HG02840 (cell line): ENCODE measurements around the gene LCN2.
"Not testable (repeated sequence)": the region's sequence is repeated elsewhere in the genome, so short reads cannot be mapped to it uniquely, and the experiment has no call there.

Experiments used
- ATAC-seq: cut with Tn5 transposase; IDR thresholded peaks from one replicate; pipeline ENCODE4 v1.9.1; 2021; ENCODE audit warnings: mild to moderate bottlenecking, moderate library complexity, moderate number of reproducible peaks; ENCODE audit not compliant: unreplicated experiment, low FRiP score

Gene LCN2

DNA sequence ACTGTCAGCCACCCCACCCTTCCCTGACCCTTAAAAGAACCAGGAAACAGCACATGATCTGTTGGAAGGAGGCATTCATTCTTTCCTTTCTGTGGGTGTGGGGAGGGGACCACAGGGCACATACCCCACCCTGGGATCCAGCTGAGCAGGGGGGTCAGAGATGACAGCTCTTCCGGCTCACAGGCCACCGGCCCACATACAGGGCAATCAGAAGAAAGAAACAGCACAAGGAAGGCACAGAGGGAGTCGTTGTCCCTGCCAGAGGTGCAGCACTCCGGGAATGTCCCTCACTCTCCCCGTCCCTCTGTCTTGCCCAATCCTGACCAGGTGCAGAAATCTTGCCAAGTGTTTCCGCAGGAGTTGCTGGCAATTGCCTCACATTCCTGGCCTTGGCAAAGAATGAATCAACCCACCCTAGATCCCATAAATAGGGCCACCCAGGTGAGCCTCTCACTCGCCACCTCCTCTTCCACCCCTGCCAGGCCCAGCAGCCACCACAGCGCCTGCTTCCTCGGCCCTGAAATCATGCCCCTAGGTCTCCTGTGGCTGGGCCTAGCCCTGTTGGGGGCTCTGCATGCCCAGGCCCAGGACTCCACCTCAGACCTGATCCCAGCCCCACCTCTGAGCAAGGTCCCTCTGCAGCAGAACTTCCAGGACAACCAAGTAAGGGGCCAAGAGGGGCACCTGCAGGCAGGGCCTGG lies at the start of gene LCN2:
Gene LCN2 (plus strand): TSS at position 453 of the 701 bp plus-strand sequence. CDS start 73 bp downstream, at position 526.
- no peak for ATAC-seq

DNA sequence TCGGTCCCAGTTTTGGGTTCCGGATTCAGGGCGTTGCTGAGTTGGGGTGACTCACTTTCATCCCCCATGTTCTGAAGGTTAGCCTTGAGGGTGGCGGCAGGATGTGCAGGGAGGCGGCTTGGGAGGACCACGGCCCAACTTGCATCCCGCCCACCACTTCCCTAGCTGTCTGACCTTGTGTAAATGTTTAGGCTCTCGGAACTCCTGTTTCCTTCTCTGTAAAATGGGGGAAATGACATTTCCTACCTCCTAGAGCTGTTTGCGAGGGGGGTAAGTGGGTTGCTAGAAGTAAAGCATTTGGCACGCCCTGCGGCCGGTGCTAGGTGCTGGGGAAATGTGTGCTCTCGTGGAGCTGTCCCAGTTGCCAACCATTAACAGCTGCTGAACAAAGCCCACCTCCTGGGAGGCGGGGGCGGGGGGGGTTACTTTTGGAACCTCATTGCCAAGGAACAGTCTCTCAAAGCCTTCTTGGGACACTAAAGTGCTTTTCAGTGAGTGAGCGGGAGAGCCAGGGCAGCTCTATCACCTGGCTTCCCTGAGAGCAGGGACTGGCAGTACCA lies 49.2 kb upstream of the LCN2 start:
- ATAC-seq = no peak

DNA sequence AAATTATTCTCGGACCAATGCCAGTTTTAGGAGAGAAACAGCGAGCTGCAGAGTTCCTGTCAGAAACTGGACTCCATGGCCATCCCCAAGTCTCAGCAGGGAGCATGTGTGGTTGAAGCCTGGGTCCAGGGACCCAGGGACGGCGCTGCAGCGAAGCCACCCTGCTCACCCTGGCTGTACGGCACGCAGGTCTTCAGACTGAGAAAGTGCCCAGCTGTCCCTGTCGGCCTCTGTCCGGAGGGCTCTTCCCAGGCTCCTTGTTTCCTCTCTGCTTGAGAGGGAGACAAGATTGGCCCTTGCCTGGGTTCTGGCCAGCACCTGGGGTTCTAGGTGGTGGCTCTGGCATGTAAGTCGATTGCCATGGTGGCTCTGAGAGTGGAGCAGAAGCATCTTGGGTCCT lies 48.7 kb upstream of the LCN2 start:
- no peak for ATAC-seq

DNA sequence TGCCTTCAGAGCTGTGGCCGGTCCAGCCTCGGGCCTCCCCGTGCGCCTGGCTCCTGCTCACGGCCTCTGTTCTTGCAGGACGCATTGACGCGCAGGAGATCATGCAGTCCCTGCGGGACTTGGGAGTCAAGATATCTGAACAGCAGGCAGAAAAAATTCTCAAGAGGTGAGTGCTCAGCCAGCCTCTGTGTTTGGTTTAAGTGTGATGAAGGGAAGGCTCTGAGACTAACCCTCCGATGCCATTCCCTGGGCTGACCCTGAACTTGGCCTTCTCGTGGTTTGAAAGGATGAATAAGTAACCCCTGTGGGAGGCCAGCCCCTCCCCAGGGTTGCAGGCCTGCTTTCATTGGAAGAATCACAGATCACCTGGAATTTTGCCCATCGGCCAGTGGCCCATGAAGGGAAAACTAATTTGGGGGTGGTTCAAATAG lies 48.0 kb upstream of the LCN2 start:
- no peak for ATAC-seq

- no peak for ATAC-seq
Observed at GRCh38 chr9:128101690-128102089, 47.6 kb upstream of the LCN2 start.

- no peak for ATAC-seq
Observed at GRCh38 chr9:128102196-128102595, 47.1 kb upstream of the LCN2 start.

GRCh38 chr9:128102861-128103588 lies 46.2 kb upstream of the LCN2 start:
- ATAC-seq = no peak

DNA sequence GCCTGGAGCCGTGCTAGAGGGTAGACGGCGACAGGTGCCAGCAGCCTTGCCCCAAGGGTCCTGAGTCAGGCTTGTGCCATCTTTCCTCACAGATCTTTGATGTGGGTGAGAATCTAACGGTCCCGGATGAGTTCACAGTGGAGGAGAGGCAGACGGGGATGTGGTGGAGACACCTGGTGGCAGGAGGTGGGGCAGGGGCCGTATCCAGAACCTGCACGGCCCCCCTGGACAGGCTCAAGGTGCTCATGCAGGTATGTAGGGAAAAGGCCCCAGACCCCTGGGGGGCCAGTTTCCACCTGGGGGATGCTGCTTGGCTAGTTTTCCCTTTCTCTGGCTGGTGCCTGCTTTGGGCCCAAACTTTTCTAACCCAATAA lies 45.7 kb upstream of the LCN2 start:
- no peak for ATAC-seq

- ATAC-seq = no peak
Observed at GRCh38 chr9:128104171-128104618, 45.1 kb upstream of the LCN2 start.

DNA sequence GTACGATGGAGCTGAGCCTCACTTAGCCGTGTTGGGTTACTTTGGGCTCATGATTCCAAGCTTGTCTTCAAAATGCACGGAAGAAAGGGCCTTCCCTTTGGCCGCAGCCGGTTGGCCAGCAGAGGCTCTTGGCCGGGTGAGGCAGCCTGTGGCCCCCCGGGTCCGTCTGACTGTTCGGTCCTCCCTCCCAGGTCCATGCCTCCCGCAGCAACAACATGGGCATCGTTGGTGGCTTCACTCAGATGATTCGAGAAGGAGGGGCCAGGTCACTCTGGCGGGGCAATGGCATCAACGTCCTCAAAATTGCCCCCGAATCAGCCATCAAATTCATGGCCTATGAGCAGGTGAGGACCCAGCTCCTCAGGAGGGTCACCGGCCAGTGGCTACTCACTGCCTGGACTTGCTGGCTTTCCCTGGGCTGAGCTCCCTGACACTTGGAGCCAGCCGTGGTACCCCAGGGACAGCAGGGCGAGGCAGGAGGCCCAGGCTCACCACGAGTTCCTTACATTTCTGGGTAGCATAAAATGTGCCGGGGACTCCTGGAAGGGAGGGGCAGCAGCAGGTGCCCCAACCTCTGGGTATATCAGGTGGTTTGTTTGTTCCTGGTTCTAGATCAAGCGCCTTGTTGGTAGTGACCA lies 43.6 kb upstream of the LCN2 start:
- no peak for ATAC-seq

DNA sequence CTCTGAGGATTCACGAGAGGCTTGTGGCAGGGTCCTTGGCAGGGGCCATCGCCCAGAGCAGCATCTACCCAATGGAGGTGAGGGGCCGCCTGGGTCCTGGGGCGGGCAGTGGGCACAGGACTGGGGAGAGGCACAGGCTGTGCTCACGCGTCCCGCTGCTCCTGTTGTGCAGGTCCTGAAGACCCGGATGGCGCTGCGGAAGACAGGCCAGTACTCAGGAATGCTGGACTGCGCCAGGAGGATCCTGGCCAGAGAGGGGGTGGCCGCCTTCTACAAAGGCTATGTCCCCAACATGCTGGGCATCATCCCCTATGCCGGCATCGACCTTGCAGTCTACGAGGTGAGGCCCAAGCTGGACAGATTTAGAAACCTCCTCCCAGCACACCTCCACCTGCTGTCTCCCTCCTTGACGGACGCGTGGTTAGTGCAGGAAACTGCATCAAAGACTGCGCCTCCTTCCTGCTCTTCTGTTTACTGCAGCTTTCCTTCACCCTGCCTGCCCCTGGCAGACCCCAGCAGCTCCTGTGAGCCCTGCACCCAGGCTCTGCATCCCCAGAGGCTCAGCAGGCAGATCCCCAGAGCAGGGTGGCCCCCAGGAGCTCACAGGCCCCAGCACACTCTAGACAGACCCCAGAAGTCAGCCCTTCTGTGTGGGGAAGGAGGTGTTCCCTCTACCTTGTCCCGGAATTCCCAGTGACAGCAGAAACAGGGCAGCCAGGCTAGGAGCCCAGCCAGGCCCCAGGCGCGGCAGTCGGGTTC lies 42.9 kb upstream of the LCN2 start:
- no peak for ATAC-seq

DNA sequence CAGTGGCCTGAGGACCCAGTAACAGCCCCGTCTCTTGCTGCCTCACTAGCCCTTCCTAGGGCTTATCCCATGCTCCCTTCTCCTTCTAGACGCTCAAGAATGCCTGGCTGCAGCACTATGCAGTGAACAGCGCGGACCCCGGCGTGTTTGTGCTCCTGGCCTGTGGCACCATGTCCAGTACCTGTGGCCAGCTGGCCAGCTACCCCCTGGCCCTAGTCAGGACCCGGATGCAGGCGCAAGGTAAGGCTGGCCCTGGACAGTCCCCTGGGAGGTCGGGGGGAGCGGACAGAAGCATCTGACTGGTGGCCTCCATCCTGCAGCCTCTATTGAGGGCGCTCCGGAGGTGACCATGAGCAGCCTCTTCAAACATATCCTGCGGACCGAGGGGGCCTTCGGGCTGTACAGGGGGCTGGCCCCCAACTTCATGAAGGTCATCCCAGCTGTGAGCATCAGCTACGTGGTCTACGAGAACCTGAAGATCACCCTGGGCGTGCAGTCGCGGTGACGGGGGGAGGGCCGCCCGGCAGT lies 42.2 kb upstream of the LCN2 start:
- ATAC-seq = no peak

DNA sequence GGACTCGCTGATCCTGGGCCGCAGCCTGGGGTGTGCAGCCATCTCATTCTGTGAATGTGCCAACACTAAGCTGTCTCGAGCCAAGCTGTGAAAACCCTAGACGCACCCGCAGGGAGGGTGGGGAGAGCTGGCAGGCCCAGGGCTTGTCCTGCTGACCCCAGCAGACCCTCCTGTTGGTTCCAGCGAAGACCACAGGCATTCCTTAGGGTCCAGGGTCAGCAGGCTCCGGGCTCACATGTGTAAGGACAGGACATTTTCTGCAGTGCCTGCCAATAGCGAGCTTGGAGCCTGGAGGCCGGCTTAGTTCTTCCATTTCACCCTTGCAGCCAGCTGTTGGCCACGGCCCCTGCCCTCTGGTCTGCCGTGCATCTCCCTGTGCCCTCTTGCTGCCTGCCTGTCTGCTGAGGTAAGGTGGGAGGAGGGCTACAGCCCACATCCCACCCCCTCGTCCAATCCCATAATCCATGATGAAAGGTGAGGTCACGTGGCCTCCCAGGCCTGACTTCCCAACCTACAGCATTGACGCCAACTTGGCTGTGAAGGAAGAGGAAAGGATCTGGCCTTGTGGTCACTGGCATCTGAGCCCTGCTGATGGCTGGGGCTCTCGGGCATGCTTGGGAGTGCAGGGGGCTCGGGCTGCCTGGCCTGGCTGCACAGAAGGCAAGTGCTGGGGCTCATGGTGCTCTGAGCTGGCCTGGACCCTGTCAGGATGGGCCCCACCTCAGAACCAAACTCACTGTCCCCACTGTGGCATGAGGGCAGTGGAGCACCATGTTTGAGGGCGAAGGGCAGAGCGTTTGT lies 41.6 kb upstream of the LCN2 start:
- ATAC-seq = no peak

- ATAC-seq = no peak
Observed at GRCh38 chr9:128108269-128109049, 40.8 kb upstream of the LCN2 start.

DNA sequence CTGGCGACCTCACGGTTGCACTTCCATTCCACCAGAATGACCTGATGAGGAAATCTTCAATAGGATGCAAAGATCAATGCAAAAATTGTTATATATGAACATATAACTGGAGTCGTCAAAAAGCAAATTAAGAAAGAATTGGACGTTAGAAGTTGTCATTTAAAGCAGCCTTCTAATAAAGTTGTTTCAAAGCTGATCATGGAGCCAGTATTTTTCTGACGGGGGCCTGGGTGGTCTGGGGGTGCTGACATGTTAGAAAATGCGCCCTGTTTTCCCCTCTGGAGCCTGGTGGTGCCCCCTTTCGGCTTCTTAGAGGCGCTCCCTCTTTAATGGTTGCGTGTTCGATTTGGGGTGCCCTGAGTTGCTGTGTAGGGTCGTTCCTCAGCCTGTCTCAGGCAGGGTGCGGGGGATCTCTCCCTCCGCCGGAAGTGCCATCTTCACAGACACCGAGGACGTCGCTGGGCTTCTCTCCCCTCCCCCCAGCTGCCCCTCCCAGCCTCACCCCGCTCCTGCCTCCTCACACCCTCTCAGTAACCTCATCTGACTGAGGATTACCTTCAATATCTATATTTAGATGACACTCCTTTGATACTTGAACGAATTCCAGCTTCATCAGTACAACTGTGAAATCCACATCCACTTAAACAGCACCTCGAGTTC lies 40.1 kb upstream of the LCN2 start:
- no peak for ATAC-seq

DNA sequence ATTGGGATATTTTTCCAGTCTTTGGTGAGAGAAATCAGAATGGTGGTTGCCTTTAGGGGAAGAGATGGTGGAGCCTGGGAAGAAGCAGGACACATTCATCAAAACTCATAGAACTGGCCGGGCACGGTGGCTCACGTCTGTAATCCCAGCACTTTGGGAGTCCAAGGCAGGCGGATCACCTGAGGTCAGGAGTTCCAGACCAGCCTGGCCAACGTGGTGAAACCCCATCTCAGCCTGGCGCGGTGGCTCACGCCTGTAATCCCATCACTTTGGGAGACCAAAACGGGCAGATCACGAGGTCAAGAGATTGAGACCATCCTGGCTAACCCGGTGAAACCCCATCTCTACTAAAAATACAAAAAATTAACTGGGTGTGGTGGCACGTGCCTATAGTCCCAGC lies 37.5 kb upstream of the LCN2 start:
- ATAC-seq = not testable (repeated sequence)

DNA sequence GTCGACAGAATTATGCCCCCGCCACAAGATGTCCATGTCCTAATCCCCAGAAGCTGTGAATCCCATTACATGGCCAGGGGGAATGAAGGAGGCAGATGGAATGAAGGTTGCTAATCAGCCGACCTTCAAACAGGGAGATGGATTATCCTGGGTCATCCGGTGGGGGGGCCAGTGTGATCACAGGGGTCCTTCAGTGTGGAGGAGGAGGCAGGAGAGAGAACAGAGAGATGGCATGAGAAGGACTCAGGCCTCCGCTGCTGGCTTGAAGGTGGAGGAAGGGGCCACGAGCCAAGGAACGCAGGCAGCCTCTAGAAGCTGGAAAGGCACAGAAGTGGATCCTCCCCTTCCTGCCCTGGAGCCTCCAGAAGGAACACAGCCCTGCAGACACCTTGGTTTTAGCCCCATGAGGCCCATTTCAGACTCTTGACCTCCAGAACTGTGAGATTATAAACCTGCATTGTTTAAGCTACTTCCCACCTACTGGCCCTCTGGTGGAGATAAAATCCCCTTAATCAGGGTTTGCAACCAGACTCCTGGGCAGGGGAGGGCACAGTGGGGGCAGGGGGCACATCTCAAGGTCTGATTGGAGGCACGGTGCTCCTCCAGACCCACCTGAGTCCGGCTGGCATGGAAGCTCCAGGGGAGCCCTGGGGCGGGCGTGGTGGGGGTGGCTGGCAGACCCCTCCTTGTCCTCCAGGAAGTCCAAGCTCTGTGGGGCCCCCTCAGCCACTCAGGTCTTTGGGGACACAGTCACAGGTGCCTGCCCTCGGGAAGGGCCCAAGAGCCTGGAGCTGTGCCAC lies 35.5 kb upstream of the LCN2 start:
- no peak for ATAC-seq
